Upper lobe of left lung (tissue), 4 donors: ENCODE data around the gene KIRREL1.
A peak's percentile ranks its signal among the peaks of the same experiment; 100 is the strongest.

ENCODE experiments used
- EP300 ChIP-seq, 4 donors: sonication (generic); formaldehyde crosslinking; IDR thresholded peaks; one replicate each; pipeline ENCODE4 v1.5.1; 2017; ENCODE audit warnings: antibody characterized with exemption in 4 of 4, control low read depth in 2 of 4
- POLR2A ChIP-seq, 4 donors: fragments of 450-650 bp; IDR thresholded peaks; one replicate each; pipeline ENCODE4 v1.5.1; 2016 to 2017; ENCODE audit warnings: antibody characterized with exemption in 4 of 4, mild to moderate bottlenecking in 2 of 4
- POLR2AphosphoS5 ChIP-seq, 2 donors: sonication (generic); formaldehyde crosslinking; IDR thresholded peaks; one replicate each; pipeline ENCODE4 v1.5.1; 2017; ENCODE audit warnings: antibody characterized with exemption in 2 of 2
- TF ChIP-seq, protein P1 (sequence below), 6 experiments: fragments of 450-650 bp in 4 of 6; fragments of 200-600 bp in 2 of 6; sonication (generic) in 2 of 6; IDR thresholded peaks; one replicate each; pipeline ENCODE4 v1.5.1; 2016 to 2019; ENCODE audit warnings: antibody characterized with exemption in 6 of 6

DNA sequence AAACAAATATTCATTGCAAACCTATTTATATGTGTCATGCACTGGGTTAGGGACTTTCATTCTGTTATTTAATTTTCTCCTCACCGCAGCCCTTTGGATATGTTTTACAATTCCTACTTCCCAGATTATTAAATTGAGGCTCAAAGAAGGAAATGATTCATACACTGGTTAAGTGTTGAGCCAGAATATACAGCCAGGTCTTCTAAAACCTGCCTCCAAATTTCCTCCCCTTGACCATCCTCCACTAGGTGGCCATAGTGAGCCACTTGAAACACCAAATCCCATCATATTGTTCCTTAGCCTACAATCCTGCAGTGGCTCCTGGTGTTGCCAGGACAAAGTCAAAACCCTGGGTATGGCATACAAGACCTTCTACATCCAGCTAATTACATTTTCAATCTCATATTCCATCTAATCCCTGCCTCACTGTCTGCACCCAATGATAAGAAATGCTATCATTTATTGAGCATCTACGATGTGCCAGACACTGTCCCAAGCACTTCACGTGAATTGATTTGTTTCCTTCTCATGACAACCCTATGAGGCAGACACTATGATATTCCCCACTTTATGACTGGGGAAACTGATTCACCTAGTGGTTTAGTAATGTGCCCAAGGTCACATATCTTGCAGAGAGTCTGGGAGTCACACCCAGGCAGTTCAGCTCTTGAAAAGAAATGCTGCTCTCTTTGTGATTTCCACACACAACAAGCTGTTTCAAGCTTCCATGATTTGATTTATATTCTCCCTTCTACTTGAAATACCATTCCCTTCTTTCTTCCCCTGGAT is 23.6 kb upstream of the KIRREL1 start:
- TF ChIP-seq POLR2A (IDR thresholded peaks at IDR 0.05): no peak
- TF ChIP-seq, protein P1, sequence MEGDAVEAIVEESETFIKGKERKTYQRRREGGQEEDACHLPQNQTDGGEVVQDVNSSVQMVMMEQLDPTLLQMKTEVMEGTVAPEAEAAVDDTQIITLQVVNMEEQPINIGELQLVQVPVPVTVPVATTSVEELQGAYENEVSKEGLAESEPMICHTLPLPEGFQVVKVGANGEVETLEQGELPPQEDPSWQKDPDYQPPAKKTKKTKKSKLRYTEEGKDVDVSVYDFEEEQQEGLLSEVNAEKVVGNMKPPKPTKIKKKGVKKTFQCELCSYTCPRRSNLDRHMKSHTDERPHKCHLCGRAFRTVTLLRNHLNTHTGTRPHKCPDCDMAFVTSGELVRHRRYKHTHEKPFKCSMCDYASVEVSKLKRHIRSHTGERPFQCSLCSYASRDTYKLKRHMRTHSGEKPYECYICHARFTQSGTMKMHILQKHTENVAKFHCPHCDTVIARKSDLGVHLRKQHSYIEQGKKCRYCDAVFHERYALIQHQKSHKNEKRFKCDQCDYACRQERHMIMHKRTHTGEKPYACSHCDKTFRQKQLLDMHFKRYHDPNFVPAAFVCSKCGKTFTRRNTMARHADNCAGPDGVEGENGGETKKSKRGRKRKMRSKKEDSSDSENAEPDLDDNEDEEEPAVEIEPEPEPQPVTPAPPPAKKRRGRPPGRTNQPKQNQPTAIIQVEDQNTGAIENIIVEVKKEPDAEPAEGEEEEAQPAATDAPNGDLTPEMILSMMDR (IDR thresholded peaks at IDR 0.05): peak; percentile 31 to 67 (median 52)
- TF ChIP-seq POLR2AphosphoS5 (IDR thresholded peaks at IDR 0.05): no peak
- no peak for TF ChIP-seq EP300 (IDR thresholded peaks at IDR 0.05)
